ENCODE data around the gene PRCD. TPM values are rescaled to one million over a fixed set of nuclear protein-coding genes. Genes with fewer than 3 reads are reported as not detected.
"Not testable (repeated sequence)": the region's sequence is repeated elsewhere in the genome, so short reads cannot be mapped to it uniquely, and the experiment has no call there.

PRCD gene
- total RNA-seq, 4 donors from 2014 or later: 0.57 to 11.2 (median 2.3) TPM

DNA sequence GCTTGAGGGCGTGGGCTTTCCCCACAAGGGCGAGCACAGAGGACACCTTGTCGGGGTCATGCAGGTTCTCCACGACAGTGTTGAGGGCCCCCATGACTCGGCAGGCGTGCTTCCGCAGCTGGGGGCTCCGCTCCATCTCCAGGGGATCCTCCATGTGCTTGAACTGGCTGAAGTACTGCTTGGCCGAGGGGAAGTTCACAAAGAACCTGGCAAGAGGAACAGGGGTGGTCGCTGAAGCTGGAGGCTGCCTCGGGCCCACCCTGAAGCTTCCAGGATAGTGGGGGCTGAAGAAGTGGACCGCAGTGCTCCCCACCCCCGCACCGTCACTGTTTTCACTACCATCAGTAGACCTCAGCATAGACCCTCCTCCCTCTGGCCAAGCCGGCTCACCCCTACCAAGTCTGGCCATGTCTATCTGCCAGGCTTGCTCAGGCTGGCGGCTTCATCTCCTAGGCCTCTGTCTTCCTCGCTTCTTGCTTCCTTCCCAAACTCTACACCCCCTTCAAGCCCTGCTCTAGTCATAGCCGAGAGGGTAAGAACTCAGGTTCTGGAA lies 8.3 kb upstream of the PRCD start:
- no peak for ATAC-seq
- Histone ChIP-seq H3K27me3 (peaks cover 44% of the 10 kb centered on the region), H3K4me1 (peaks cover 0 to 76% (median 53%) of the 10 kb centered on the region in 3 donors), H3K36me3 (no peaks in the 10 kb centered on the region), H3K9me3 (no peaks in the 10 kb centered on the region), H3K27ac (peak overlapping the region in 3 of 4 donors; percentile 84 to 94 (median 87)), H3K4me3 (no peak overlapping the region)
- TF ChIP-seq EP300 (IDR thresholded peaks at IDR 0.05) (no peak), POLR2A (IDR thresholded peaks at IDR 0.05) (no peak), POLR2AphosphoS5 (IDR thresholded peaks at IDR 0.05) (no peak)
- TF ChIP-seq, protein P1, sequence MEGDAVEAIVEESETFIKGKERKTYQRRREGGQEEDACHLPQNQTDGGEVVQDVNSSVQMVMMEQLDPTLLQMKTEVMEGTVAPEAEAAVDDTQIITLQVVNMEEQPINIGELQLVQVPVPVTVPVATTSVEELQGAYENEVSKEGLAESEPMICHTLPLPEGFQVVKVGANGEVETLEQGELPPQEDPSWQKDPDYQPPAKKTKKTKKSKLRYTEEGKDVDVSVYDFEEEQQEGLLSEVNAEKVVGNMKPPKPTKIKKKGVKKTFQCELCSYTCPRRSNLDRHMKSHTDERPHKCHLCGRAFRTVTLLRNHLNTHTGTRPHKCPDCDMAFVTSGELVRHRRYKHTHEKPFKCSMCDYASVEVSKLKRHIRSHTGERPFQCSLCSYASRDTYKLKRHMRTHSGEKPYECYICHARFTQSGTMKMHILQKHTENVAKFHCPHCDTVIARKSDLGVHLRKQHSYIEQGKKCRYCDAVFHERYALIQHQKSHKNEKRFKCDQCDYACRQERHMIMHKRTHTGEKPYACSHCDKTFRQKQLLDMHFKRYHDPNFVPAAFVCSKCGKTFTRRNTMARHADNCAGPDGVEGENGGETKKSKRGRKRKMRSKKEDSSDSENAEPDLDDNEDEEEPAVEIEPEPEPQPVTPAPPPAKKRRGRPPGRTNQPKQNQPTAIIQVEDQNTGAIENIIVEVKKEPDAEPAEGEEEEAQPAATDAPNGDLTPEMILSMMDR (IDR thresholded peaks at IDR 0.05): no peak
- 90% methylated on average over 4 of the region's 18 CpGs; no CpG with 5 or more reads in 1 of the 2 donors for WGBS, 2 donors (ENCODE audit: low coverage in 1 of 2)

DNA sequence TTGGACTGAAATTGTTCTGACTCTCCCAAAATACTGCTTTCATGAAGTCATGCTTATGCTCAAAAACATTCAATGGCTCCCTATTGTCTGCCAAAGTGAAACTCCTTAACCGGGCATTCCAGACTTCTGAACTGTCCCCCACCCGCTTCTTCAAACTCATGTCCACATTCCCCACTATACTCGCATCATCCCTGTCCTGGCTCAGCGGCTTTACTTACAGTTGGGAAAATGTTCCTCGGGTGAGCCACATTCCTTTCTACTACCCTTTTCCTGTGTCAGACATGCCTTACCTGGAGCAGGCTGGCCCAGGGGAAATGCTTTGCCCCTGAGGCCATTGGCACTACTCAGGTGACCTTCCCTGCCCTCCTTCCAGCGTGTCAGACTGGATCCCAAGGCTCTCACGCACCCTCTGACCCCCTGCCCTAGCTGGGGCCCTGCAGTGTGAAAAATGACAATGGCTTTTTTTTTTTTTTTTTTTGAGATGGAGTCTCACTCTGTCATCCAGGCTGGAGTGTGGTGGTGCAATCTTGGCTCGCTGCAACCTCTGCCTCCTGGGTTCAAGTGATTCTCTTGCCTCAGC lies 7.7 kb upstream of the PRCD start:
- TF ChIP-seq POLR2A (IDR thresholded peaks at IDR 0.05) (no peak), POLR2AphosphoS5 (IDR thresholded peaks at IDR 0.05) (no peak), EP300 (IDR thresholded peaks at IDR 0.05) (no peak)
- TF ChIP-seq, protein P1 (IDR thresholded peaks at IDR 0.05): no peak
- Histone ChIP-seq H3K9me3 (no peaks in the 10 kb centered on the region), H3K36me3 (no peaks in the 10 kb centered on the region), H3K4me1 (peaks cover 0 to 77% (median 53%) of the 10 kb centered on the region in 3 donors), H3K27ac (peak overlapping the region in 3 of 4 donors; percentile 84 to 94 (median 87)), H3K27me3 (peaks cover 50% of the 10 kb centered on the region), H3K4me3 (no peak overlapping the region)
- no peak for ATAC-seq
- 84 to 100% methylated on average over 1 to 7 of the region's 8 CpGs for WGBS, 2 donors (ENCODE audit: low coverage in 1 of 2)

DNA sequence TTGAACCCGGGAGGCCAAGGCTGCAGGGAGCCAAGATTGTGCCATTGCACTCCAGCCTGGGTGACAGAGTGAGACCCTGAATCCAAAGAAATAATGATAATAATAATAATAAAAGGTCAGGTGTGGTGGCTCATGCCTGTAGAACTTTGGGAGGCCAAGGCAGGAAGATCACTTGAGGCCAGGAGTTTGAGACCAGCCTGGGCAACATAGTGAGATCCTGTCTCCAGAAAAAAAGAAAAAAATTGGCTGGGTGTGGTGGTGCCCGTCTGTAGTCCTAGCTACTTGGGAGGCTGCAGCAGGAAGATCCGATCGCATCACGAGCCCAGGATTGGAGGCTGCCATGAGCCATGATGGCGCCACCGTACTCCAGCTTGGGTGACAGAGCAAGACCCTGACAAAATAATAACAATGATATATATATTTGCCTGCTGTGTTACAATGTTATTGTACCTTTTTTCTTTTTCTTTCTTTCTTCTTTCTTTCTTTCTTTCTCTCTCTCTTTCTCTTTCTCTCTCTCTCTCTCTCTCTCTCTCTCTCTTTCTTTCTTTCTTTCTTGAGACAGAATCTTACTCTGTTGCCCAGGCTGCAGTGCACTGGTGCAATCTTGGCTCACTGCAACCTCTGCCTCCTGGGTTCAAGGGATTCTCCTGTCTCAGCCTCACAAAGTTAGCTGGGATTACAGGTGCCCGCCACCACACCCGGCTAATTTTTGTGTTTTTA lies 6.0 kb upstream of the PRCD start:
- H3K36me3 ChIP-seq, H3K9me3 ChIP-seq, H3K4me3 ChIP-seq, H3K27ac ChIP-seq, ATAC-seq: not testable (repeated sequence)
- peaks cover 0 to 77% (median 51%) of the 10 kb centered on the region in 3 donors for H3K4me1 ChIP-seq
- peaks cover 51% of the 10 kb centered on the region for H3K27me3 ChIP-seq
- 92 to 97% methylated on average over 6 to 8 of the region's 9 CpGs for WGBS, 2 donors (ENCODE audit: low coverage in 1 of 2)

DNA sequence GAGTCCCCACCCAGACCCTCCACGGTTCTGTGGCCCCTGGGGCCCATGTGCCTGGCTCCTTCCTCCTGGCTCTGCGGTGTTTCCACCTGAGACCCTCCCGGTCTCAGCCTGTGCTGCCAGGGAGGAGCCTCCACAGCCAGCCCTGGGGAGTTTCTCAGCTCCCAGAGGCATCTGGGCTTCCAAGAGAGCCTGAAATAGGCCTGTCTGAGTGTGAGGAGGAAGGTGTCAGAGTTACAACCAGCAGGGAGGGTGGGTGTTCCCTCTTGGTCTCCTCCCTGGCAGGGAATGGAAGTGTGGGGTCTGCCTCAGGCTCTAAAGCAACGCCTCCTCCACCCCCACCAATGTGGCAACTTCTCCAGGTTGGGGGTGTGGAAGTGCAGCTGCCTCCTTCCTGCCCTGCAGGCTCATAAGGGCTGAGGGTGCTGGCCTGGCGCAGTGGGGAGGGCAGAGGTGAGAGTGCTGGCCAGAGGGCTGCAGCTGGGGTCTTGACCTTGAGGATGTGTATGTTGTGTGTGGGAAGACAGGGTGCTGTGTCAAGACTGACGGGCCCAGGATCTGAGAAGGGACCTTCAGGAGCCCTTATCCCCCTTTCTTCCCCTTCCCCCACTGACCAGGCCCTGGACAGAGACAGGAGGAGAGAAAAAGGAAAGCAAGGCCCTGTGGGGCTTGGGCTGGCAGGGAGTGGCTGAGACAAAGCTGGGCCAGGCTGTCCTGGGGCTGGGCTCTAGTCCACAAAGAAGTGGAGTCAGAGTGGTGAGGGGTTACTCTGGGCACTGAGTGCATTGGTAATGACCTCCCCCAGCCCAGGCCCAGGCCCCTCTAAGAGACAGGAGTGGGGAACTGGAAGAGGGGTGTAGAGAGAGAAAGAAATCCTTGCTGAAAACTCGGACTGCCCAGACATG lies 4.8 kb upstream of the PRCD start:
- 86% methylated on average over 1 of the region's 7 CpGs; no CpG with 5 or more reads in 1 of the 2 donors for WGBS, 2 donors (ENCODE audit: low coverage in 1 of 2)
- Histone ChIP-seq H3K9me3 (no peaks in the 10 kb centered on the region), H3K27ac (peak overlapping the region in 3 of 4 donors; percentile 69 to 86 (median 76)), H3K4me3 (peak overlapping the region in 1 of 2 donors; percentile 56), H3K36me3 (no peaks in the 10 kb centered on the region), H3K4me1 (peaks cover 0 to 77% (median 41%) of the 10 kb centered on the region in 3 donors), H3K27me3 (peaks cover 50% of the 10 kb centered on the region)
- TF ChIP-seq POLR2A (IDR thresholded peaks at IDR 0.05) (no peak), POLR2AphosphoS5 (IDR thresholded peaks at IDR 0.05) (no peak), EP300 (IDR thresholded peaks at IDR 0.05) (no peak)
- TF ChIP-seq, protein P1 (IDR thresholded peaks at IDR 0.05): no peak
- ATAC-seq: no peak
